ENCODE results near the gene CHST15. TPM values are rescaled to one million over a fixed set of nuclear protein-coding genes. Genes with fewer than 3 reads are reported as not detected.

The CHST15 gene
- total and polyA plus RNA-seq, 2 of the 4 experiments (the other 2 are of a cell fraction) = 0.14 to 0.18 TPM

- no peak for DNase-seq
- Histone ChIP-seq H4K8ac (ENCODE audit: low read depth in 2 of 2, low read length in 2 of 2) (no peak overlapping the region), H3K9me1 (ENCODE audit: insufficient read depth, low read length) (no peaks in the 10 kb centered on the region), H2AK5ac (ENCODE audit: low read depth, low read length) (no peak overlapping the region), H3K4me1 (ENCODE audit: control insufficient read depth, insufficient read depth, low read length) (no peaks in the 10 kb centered on the region), H2BK15ac (ENCODE audit: low read depth, low read length) (no peak overlapping the region), H3K9ac (ENCODE audit: low read depth, low read length) (no peak overlapping the region), H2BK5ac (ENCODE audit: low read depth, low read length, poor library complexity, severe bottlenecking) (no peak overlapping the region), H3K18ac (ENCODE audit: low read depth, low read length) (no peak overlapping the region), H4K20me1 (ENCODE audit: insufficient read depth, low read length) (no peaks in the 10 kb centered on the region), H3K4ac (ENCODE audit: low read depth, low read length) (no peak overlapping the region), H3K27me3 (ENCODE audit: control insufficient read depth, insufficient read depth, low read length) (no peaks in the 10 kb centered on the region), H3K27ac (ENCODE audit: insufficient read depth, low read length) (no peak overlapping the region), H3K14ac (replicated peaks; ENCODE audit: low read depth, low read length) (no peak overlapping the region), H4K5ac (ENCODE audit: low read depth, low read length) (no peak overlapping the region), H3K79me1 (ENCODE audit: low read depth in 1 of 2, low read length in 2 of 2) (no peaks in the 10 kb centered on the region), H3K4me3 (ENCODE audit: insufficient read depth, low read depth, low read length) (no peak overlapping the region), H3K36me3 (ENCODE audit: control insufficient read depth, insufficient read depth, low read length) (no peaks in the 10 kb centered on the region), H4K91ac (ENCODE audit: insufficient read depth, low read depth, low read length) (no peak overlapping the region), H3K9me3 (ENCODE audit: control insufficient read depth, insufficient read depth, low read length) (peaks cover 3% of the 10 kb centered on the region), H3K56ac (ENCODE audit: extremely low read depth, insufficient read depth, low read length) (no peak overlapping the region), H3K23ac (ENCODE audit: low read depth, low read length) (no peak overlapping the region), H2BK120ac (ENCODE audit: low read depth, low read length) (no peak overlapping the region), H2AK9ac (replicated peaks; ENCODE audit: low read depth, low read length, poor library complexity) (no peak overlapping the region), H2BK20ac (ENCODE audit: low read depth, low read length) (no peak overlapping the region), H3K4me2 (ENCODE audit: low read depth, low read length) (no peak overlapping the region), H2AFZ (replicated peaks; ENCODE audit: low read length, poor library complexity) (no peak overlapping the region)
- CTCF ChIA-PET = no interaction called here
- in situ Hi-C loops (cut with MboI; ENCODE audit: low sequenced_read_pairs) (no loop called here), intact Hi-C loops (cut with micrococcal nuclease) (no loop called here), dilution Hi-C loops (cut with HindIII; ENCODE audit: low sequenced_read_pairs, unreplicated experiment) (no loop called here)
- no TSS peak for BruUV-seq (replicated peaks)
- no peak for TF ChIP-seq POLR2A (IDR thresholded peaks at IDR 0.05; ENCODE audit: low read depth, low read length)
- no peak for TF ChIP-seq RCOR1 (IDR thresholded peaks at IDR 0.05; ENCODE audit: insufficient replicate concordance, low read length)
- TF ChIP-seq CHD1 (IDR thresholded peaks at IDR 0.05; ENCODE audit: low read depth, low read length) = no peak
- no peak for TF ChIP-seq RAD21 (IDR thresholded peaks at IDR 0.05; ENCODE audit: low read length)
- TF ChIP-seq CEBPB (IDR thresholded peaks at IDR 0.05; ENCODE audit: low read depth, low read length) = no peak
- TF ChIP-seq SMC3 (IDR thresholded peaks at IDR 0.05; ENCODE audit: low read depth, low read length) = no peak
- no peak for TF ChIP-seq BHLHE40 (IDR thresholded peaks at IDR 0.05; ENCODE audit: low read depth, low read length)
- no peak for TF ChIP-seq MAZ (IDR thresholded peaks at IDR 0.05; ENCODE audit: borderline replicate concordance, low read depth, low read length)
- no peak for TF ChIP-seq NFE2L2 (IDR thresholded peaks at IDR 0.05; ENCODE audit: low read depth, low read length)
- no peak for TF ChIP-seq CTCF (conservative IDR thresholded peaks at IDR 0.05; ENCODE audit: low read depth, low read length)
- TF ChIP-seq USF2 (IDR thresholded peaks at IDR 0.05; ENCODE audit: low read depth, low read length) = no peak
- TF ChIP-seq, protein P1, sequence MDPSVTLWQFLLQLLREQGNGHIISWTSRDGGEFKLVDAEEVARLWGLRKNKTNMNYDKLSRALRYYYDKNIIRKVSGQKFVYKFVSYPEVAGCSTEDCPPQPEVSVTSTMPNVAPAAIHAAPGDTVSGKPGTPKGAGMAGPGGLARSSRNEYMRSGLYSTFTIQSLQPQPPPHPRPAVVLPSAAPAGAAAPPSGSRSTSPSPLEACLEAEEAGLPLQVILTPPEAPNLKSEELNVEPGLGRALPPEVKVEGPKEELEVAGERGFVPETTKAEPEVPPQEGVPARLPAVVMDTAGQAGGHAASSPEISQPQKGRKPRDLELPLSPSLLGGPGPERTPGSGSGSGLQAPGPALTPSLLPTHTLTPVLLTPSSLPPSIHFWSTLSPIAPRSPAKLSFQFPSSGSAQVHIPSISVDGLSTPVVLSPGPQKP (IDR thresholded peaks at IDR 0.05; ENCODE audit: borderline replicate concordance, low read depth, low read length) = no peak
- TF ChIP-seq MXI1 (IDR thresholded peaks at IDR 0.05; ENCODE audit: borderline replicate concordance, low read depth, low read length) = no peak
- TF ChIP-seq FOS (IDR thresholded peaks at IDR 0.05; ENCODE audit: low read depth, low read length) = no peak
- no peak for TF ChIP-seq RFX5 (IDR thresholded peaks at IDR 0.05; ENCODE audit: low read depth, low read length)
- no peak for ATAC-seq (ENCODE audit: low read depth)
- no CpG with 5 or more reads among the region's 8 CpGs for WGBS, 2 experiments (ENCODE audit: extremely low coverage in 2 of 2, insufficient read length in 1 of 2)
- POLR2A ChIA-PET (ENCODE audit: unreplicated experiment) = no interaction called here
Measured at GRCh38 chr10:124058346-124059003, 34.9 kb downstream of the CHST15 start.

Measured in IMR-90 (cell line).